ENCODE results near the gene PTPRG.

Gene PTPRG

GRCh38 chr3:61562721-61563312, 1.4 kb downstream of the PTPRG start:
- no peak for DNase-seq

DNA sequence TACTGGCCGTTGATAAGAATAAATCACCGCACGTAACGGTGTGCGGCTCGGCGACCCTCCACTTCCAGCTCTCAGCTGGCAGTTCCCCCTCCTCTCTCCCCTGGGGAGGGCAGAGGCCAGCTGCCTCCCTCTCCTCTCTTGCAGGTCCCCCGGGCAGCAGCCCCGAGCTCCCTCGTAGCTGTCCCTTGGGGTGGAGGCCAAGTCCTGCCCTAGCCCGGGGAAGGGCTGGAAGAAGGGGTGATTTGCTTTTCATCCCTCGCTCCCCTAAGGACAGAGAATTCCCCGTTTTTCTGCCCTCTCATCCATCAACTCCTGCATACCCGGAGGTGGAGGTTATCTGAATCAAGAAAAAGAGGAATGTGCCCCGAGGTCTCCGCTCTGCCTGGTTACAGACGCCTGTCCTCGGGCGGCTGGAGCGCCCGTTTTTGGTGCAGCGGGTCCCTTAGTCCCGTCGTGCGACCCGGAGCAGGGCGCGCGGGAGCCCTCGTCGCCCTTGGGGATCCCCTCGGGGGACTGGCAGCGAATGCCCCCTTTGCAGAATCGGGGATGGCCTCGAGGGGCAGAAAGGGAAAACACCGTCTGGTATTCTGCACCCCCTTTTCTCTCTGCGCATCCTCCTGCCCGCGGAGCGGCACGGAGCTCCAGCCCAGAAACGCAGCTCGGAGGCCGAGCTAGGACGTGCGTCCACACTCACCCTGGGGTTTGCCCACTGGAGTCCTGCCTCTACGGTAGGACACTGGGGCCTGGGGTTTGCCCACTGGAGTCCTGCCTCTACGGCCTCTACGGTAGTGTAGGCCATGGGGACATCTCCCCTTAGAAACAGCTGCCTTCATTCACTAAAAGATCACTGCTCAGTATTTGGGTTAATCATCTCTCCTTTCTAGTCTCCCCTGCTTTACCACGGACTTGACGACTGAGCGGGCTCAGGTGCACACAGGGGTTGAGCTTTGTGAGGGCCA, 2.2 kb downstream of the PTPRG start:
- DNase-seq = no peak

GRCh38 chr3:61564395-61565059, 3.2 kb downstream of the PTPRG start:
- DNase-seq = peak; percentile 42

DNA sequence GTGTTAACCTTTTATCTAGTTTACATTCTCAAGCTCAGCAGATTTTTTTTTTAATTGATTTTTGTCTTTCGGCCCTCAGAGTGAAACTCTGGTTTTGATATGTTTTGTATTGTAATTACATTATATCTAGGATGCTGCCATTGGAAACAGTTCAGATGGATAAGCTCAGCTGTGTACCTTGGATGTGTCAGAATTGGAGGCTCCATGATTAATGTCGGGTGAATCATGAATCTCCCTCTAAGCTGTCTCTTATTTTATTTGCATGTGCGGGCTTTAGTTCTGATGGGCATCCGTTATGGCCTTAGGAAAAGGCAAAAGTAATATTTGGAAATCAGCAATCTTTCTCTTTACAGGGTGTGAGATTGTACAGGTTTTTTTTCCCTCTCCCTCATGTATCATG, 4.2 kb downstream of the PTPRG start:
- DNase-seq = no peak

DNA sequence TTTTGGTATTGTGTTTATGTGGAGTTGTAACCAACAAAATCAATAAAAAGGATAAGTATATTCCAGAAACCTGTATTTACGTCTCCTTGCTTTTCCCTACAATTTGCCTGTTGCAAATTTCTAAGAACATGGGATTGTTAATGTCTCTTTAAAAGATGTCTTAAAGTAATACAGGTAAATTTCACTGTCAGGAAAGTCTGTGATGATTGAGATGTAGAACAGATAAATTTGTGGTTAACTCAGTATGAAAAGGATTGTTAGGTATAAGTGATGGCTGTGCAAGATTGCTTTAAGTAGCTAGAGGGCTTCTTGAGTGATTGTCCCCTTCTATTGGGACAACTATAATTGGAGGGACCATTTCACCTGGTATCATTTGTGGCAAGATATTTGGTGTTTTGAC, 6.8 kb downstream of the PTPRG start:
- no peak for DNase-seq

DNA sequence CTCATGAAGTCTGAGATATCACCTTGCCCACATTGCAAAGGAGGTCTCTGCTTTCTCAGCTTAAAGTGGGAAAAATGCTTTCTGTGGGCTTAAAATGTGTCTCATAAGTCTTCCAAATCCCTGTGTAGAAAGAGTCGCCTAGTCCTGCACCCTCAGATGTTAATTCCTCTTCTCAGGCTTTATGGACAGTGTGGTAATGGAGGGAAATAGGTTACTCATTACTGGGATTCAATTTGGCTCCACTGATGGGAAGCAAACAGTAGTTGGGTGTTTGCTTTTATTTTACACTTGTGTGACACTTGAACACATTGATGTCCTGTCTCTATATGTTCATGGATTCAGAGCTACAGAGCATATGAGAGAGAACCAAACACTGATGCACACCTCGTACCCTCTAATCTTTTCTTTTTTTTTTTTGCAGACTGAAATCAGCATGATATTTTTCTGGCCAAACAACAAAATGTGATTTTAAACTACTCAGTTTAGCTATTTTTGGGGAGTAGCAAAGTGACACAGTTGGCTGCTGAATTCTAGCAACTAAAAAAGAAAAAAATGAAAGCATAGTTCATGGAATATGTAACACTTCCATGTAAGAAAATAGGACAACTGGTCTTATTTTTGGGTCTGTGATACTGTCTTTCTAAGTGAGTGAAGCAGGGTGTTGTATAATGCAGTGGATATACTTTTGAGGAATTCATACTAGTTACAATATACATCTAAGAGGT, 8.6 kb downstream of the PTPRG start:
- DNase-seq = no peak

DNA sequence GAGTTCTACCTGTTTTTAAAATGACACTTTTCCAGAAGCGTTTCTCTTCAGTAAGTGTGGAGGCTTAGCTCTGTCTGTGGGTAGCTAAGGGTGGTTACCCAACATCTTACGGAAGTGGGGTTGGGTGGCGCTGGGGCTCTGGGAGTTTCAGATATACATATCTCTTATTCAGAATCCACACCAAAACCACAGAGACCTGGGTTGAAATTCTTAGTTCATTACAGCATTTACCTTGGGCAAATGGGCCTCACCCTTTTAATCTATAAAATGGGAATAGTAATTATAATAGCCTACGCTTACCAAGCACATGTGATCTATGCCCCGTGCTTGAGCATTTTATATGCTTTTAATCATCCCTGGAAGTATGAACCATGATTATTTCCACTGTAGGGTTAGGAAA, 9.4 kb downstream of the PTPRG start:
- no peak for DNase-seq

DNA sequence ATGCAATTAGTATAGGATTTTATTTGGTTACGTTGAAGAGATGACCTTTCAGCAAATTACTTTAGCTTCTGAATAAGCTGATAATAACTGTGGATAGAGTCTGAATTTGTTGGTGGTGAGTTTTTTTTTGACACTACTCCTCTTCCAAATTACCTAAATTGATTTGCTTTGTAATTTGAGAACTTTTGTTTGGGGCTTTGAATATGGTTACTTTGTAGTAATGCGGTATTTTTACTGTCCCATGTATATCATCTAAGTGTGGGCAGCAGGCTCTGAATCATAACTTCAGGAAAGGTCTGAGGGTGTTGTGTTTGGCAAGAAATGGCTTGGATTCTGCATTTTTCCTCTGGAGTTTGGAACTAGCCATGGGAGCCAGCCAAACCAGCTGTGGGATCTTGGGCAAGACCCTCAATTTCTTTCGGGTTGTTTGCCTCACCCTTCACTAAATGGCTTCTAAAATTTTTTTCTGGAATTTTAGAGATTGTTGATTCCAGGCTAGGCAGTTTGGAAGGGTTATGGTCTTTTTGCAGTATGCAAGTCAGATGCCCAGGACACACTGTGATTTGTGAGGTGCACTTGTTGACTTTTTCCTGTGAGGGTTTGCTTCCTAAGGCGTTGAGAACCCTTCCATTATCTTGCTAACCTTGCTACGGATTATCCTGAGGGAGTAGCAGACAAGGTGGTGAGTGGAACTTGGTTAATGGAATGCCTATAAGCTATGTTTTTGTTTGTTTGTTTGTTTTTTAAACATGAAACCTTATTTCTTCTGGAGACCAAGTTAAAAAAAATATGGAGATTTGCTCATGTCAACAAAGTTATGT, 10.4 kb downstream of the PTPRG start:
- no peak for DNase-seq

DNA sequence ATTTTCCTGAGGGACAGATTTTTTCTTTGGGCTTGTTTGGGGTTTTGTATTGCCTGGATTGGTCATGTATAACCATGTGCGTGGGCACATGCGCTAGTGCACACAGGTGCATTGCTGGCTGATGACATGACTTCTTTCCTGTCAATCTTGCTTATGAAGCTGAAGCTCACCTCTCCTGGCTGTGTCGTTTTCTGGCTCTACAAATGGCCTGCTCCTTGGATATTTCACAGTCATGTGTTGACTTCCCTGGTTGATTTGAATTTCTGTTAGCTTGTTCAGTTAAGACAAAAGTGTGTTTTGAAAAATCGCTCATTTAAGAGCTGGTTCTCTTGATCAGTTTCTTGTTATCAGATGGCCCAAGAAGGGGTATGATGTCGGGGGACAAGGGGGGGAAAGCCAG, 11.5 kb downstream of the PTPRG start:
- DNase-seq = no peak

- DNase-seq = no peak
These were observed 12.1 kb downstream of the PTPRG start for GRCh38 chr3:61573441-61573840.

DNA sequence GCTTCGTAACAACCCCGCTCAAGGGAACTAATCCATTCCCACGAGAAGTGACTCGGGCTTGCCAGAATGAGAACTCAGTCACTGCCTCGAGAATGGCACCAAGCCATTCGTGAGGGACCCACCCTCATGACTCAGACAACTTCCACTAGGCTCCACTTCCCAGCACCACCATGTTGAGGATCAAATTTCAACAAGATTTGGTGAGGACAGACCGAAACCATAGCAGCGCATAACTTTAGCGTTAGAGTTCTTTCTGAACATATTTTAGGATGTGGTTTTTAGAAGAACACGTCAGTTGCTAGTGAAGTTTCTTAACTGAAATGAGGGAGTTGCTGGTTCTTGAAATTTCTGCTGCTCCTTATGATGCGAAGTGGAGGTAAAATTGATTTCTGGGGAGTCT, 13.5 kb downstream of the PTPRG start:
- DNase-seq = no peak

GRCh38 chr3:61575893-61576292, 14.5 kb downstream of the PTPRG start:
- no peak for DNase-seq

GRCh38 chr3:61577760-61578159, 16.4 kb downstream of the PTPRG start:
- no peak for DNase-seq

- DNase-seq = no peak
These were observed 17.4 kb downstream of the PTPRG start for GRCh38 chr3:61578667-61579367.

GRCh38 chr3:61579685-61580084, 18.3 kb downstream of the PTPRG start:
- DNase-seq = no peak

DNA sequence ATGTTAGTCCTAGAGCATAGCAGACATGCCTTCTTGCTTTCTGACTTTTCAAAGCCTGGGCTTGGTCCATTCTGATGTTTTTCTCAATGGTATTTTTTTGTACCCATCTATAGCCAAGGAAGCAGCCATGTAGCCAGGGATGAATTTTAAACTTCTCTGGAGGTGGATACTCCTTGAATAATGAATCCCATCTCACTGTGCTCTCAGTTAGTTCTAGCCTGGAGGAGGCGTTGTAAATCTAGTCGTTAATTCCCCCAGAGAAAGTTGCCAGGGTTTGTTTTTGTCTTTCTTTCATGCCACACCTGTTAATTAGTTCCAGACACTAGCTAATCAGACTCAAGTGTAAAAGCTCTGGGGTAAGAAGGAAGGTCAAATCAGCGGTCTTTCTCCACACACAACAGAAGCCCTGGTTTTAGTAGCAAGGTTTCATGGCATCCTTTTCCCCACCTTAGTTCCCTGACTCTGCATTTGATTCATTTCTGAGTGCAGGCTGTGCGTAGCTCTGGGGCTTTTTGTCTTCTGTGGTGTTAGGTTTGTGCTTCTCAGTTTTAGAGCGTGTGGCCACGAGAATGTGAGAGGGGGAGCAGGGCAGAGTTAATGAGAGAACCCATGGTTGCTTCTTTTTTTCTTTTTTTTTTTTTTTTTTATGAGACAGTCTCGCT, 19.7 kb downstream of the PTPRG start:
- no peak for DNase-seq

- no peak for DNase-seq
These were observed 20.9 kb downstream of the PTPRG start for GRCh38 chr3:61582287-61582686.

DNA sequence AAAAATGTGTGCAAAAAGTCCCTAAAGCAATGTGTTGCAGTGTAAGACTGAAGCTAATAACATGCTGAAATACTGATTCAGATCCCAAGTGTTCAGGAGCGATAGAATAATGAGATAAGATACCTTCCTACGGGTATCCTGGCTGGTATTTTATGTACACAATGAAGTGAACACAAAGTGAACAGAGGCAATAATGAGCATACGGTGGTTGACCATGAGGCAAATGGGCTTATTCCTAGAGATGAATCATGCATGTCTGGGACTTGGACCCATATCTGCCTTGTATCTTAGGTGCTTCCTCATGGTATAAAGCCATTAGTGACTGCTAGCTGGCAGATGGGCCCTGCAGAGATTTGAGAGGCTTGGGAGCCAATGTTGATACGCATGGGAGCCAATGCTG, 21.5 kb downstream of the PTPRG start:
- DNase-seq = no peak

DNA sequence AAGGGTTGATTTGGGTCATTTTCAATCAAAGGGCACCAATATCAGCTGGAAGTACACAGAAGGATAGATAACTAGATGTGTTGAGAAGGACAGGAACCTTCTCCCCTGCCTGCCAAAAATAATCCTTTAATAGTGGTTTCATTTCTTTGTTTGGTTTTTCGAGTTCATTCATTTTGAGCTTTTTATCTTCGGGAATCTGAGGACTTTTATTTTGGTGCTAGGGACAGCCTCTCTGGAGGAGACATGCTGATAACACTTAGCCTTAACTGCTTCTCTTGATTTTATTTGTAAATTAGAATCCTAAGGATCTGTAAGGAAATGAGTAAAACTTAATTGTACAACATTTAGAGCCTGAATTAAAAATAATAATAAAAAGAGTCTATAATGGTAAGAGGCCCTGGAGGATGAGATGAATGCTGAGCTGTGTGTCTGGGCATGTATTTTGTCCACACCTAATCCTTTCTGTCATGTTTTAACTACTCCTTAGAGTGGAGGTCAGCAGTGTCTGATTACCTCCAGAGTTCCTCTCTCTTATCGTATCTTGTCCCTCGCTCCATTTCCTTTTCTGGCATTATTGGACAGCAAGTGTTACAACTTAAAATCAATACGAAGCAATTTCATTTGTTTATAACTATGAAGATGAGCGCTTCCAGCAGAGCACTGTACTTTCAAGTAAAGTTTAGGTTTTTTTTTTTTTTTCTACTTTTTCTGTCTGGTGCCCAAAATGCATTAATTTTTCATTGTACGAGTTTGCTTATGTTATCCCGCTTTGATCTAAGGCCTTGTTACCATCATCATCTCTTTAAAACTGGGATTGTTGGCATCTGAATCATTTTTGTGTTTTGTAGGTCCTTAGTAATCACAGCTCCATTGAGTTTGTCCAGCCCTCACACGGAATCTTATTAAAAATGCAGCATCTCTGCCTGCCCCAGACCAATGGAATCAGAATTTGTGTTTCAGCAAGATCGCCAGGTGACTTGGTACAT, 22.8 kb downstream of the PTPRG start:
- no peak for DNase-seq

DNA sequence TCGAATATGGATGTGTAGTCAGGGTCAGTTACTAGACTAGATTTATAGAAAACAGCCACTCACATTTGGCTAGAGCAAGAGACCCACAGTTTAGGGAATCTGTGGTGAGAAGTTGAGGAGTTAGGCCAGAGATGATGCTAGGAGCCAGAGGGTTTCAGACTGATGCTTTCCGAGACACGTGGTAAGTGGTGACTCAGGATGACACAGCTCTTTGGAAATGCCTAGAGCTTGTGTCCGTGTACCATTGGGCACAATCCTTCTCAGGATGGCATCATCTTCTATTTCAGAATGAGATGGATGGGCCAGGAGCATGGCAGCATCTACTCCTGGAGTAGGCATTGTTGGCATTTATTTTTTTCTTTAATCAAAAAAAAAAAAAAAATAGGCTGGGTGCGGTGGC, 28.5 kb downstream of the PTPRG start:
- DNase-seq = no peak

Measured in NCI-H524 treated with DMSO at 0.1 percent for 48 hours (cell line).